Peyer's patch (tissue), 4 donors: ENCODE data around the gene CMKLR1.

Source experiments
- POLR2A ChIP-seq, 2 donors: fragments of 450-650 bp; IDR thresholded peaks; one replicate each; pipeline ENCODE4 v1.5.1; 2017; ENCODE audit warnings: antibody characterized with exemption in 2 of 2, mild to moderate bottlenecking in 2 of 2, moderate library complexity in 2 of 2
- TF ChIP-seq, protein P1 (sequence below), 6 experiments: fragments of 450-650 bp in 4 of 6; fragments of 200-600 bp in 2 of 6; sonication (generic) in 1 of 6; IDR thresholded peaks; one replicate each; pipeline ENCODE4 v1.5.1; 2017 to 2019; ENCODE audit warnings: antibody characterized with exemption in 6 of 6, mild to moderate bottlenecking in 3 of 6, moderate library complexity in 1 of 6

DNA sequence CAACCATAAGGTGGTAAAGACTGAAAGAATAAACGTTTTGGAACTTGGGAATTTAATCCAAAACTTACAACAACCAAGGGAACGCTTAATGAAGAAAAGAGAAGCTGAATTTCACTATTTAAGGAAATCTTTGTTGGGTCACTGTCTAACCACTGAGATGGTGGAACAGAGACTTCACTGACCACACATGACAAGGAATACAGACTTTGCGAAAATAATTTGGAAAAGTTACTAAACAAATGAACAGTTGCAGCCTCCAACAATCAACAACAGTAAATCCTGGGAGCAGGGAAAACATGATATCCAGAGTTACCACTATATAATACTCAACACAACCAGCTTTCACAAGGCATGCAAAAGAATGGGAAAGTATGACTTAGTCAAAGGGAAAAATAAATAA, 79.1 kb downstream of the CMKLR1 start:
- no peak for TF ChIP-seq POLR2A (IDR thresholded peaks at IDR 0.05)
- TF ChIP-seq, protein P1, sequence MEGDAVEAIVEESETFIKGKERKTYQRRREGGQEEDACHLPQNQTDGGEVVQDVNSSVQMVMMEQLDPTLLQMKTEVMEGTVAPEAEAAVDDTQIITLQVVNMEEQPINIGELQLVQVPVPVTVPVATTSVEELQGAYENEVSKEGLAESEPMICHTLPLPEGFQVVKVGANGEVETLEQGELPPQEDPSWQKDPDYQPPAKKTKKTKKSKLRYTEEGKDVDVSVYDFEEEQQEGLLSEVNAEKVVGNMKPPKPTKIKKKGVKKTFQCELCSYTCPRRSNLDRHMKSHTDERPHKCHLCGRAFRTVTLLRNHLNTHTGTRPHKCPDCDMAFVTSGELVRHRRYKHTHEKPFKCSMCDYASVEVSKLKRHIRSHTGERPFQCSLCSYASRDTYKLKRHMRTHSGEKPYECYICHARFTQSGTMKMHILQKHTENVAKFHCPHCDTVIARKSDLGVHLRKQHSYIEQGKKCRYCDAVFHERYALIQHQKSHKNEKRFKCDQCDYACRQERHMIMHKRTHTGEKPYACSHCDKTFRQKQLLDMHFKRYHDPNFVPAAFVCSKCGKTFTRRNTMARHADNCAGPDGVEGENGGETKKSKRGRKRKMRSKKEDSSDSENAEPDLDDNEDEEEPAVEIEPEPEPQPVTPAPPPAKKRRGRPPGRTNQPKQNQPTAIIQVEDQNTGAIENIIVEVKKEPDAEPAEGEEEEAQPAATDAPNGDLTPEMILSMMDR (IDR thresholded peaks at IDR 0.05), result no peak
